ENCODE data around the gene GPR65. TPM values are rescaled to one million over a fixed set of nuclear protein-coding genes. Genes with fewer than 3 reads are reported as not detected.
"Not testable (repeated sequence)": the region's sequence is repeated elsewhere in the genome, so short reads cannot be mapped to it uniquely, and the experiment has no call there.

The GPR65 gene
- total RNA-seq, 1 donor from 2014 or later: 3.4 TPM

GRCh38 chr14:88003425-88003824, 1.5 kb upstream of the GPR65 start:
- DNase-seq (ENCODE audit: low spot score): no peak

- no peak for DNase-seq (ENCODE audit: low spot score)
Observed at GRCh38 chr14:88004506-88005036, 364 bp upstream of the GPR65 start.

- DNase-seq (ENCODE audit: low spot score): no peak
Observed at GRCh38 chr14:88005978-88006851, 1.3 kb downstream of the GPR65 start.

GRCh38 chr14:88007608-88008007, 2.7 kb downstream of the GPR65 start:
- DNase-seq (ENCODE audit: low spot score): no peak

GRCh38 chr14:88008039-88008742, 3.3 kb downstream of the GPR65 start:
- DNase-seq (ENCODE audit: low spot score): no peak

- DNase-seq (ENCODE audit: low spot score): no peak
Observed at GRCh38 chr14:88009486-88009885, 4.6 kb downstream of the GPR65 start.

- DNase-seq (ENCODE audit: low spot score): no peak
Observed at GRCh38 chr14:88010331-88010730, 5.4 kb downstream of the GPR65 start.

GRCh38 chr14:88012495-88012894, 7.6 kb downstream of the GPR65 start:
- DNase-seq (ENCODE audit: low spot score): no peak

GRCh38 chr14:88013750-88014349, 8.9 kb downstream of the GPR65 start:
- DNase-seq (ENCODE audit: low spot score): no peak

- no peak for DNase-seq (ENCODE audit: low spot score)
Observed at GRCh38 chr14:88016768-88017167, 11.8 kb downstream of the GPR65 start.

GRCh38 chr14:88017535-88017934, 12.6 kb downstream of the GPR65 start:
- DNase-seq (ENCODE audit: low spot score): no peak

GRCh38 chr14:88023658-88024187, 18.8 kb downstream of the GPR65 start:
- DNase-seq (ENCODE audit: low spot score): no peak

GRCh38 chr14:88024252-88025086, 19.5 kb downstream of the GPR65 start:
- not testable (repeated sequence) for DNase-seq (ENCODE audit: low spot score)

- no peak for DNase-seq (ENCODE audit: low spot score)
Observed at GRCh38 chr14:88025313-88025712, 20.4 kb downstream of the GPR65 start.

GRCh38 chr14:88026890-88027289, 22.0 kb downstream of the GPR65 start:
- DNase-seq (ENCODE audit: low spot score): no peak

- no peak for DNase-seq (ENCODE audit: low spot score)
Observed at GRCh38 chr14:88029500-88029899, 24.6 kb downstream of the GPR65 start.

- DNase-seq (ENCODE audit: low spot score): no peak
Observed at GRCh38 chr14:88030079-88030478, 25.1 kb downstream of the GPR65 start.

GRCh38 chr14:88030892-88031291, 26.0 kb downstream of the GPR65 start:
- no peak for DNase-seq (ENCODE audit: low spot score)

GRCh38 chr14:88032373-88032772, 27.4 kb downstream of the GPR65 start:
- DNase-seq (ENCODE audit: low spot score): no peak

GRCh38 chr14:88034076-88034475, 29.1 kb downstream of the GPR65 start:
- no peak for DNase-seq (ENCODE audit: low spot score)

- no peak for DNase-seq (ENCODE audit: low spot score)
Observed at GRCh38 chr14:88036422-88036821, 31.5 kb downstream of the GPR65 start.

All from mesenteric fat pad (tissue), 1 donor.